SK-N-SH (cell line): ENCODE results near the gene CYFIP1.

Experiments used
- ELF1 ChIP-seq: IDR thresholded peaks from 2 replicates; pipeline ENCODE4 v1.4.0; 2012
- POLR2AphosphoS5 ChIP-seq: IDR thresholded peaks from 2 replicates; pipeline ENCODE4 v1.6.1; 2012; ENCODE audit warnings: low read depth, low read length
- SMC3 ChIP-seq: IDR thresholded peaks from 2 replicates; pipeline ENCODE4 v1.6.1; 2012; ENCODE audit warnings: low read depth, low read length, improper control_type of control experiment
- TF ChIP-seq, protein P1 (sequence below): IDR thresholded peaks from 2 replicates; pipeline ENCODE4 v1.6.1; 2012; ENCODE audit warnings: mild to moderate bottlenecking, low read depth, low read length, moderate library complexity

DNA sequence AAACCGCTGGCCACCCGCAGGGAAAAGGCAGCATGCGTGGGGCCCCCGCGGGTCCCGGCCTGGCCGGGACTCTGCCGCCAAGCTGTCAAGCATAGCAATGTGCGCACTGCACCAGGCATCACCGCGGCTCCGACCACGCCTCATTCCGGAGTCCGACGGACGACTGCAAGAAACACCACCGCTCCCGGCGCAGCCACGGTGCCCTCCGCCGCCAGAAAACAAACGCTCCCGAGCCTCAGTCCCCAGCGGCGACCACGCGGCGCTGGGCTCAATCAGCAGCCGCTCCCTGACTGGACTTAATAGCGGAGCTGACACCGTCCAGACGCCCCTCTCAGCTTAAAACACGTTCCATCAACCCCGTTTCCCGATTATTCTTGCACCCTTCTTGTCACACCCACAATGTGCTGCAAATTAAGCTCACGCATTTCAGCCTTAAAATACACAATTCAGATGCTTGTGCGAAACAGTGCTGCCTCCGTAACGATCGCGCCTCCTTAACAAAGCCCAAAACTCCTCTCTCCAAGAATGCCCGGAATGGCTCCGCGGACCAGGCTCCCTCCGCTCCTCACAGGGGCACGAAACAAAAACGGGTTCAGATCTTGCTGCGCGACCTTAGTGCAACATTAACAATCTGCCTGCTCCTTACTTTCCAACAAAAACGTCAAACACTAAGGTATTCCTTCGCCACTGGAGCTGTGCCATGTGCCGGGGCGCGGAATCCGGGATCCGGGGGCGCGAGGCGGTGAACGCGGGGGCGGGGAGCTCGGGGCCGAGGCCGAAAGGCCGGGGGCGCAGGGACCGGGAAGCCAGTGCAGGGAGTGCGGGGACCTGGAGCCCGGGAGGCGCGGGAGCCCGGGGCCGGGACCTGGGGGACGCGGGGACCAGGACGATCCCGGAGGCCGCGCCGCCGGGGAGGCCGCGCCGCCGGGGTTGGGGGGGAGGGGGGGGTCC lies 655 bp downstream of the CYFIP1 start:
- TF ChIP-seq, protein P1, sequence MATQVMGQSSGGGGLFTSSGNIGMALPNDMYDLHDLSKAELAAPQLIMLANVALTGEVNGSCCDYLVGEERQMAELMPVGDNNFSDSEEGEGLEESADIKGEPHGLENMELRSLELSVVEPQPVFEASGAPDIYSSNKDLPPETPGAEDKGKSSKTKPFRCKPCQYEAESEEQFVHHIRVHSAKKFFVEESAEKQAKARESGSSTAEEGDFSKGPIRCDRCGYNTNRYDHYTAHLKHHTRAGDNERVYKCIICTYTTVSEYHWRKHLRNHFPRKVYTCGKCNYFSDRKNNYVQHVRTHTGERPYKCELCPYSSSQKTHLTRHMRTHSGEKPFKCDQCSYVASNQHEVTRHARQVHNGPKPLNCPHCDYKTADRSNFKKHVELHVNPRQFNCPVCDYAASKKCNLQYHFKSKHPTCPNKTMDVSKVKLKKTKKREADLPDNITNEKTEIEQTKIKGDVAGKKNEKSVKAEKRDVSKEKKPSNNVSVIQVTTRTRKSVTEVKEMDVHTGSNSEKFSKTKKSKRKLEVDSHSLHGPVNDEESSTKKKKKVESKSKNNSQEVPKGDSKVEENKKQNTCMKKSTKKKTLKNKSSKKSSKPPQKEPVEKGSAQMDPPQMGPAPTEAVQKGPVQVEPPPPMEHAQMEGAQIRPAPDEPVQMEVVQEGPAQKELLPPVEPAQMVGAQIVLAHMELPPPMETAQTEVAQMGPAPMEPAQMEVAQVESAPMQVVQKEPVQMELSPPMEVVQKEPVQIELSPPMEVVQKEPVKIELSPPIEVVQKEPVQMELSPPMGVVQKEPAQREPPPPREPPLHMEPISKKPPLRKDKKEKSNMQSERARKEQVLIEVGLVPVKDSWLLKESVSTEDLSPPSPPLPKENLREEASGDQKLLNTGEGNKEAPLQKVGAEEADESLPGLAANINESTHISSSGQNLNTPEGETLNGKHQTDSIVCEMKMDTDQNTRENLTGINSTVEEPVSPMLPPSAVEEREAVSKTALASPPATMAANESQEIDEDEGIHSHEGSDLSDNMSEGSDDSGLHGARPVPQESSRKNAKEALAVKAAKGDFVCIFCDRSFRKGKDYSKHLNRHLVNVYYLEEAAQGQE, result no peak
- TF ChIP-seq POLR2AphosphoS5 (no peak), ELF1 (no peak), SMC3 (no peak)
